SJSA1 (cell line): Measurements from ENCODE around the gene OXER1. TPM values are rescaled to one million over a fixed set of nuclear protein-coding genes. Genes with fewer than 3 reads are reported as not detected.

Experiments
- DNase-seq, 2 experiments: peaks; one replicate each; pipeline ENCODE4 v3.0.0-alpha.2; 2015 to 2020; ENCODE audit warnings: low spot score in 2 of 2, low read depth in 1 of 2
- H3K27ac ChIP-seq: fragments of 250-450 bp; sonication (Bioruptor Pico); 2 replicates; pipeline ENCODE4 v1.5.1; 2020; ENCODE audit warnings: mild to moderate bottlenecking, moderate library complexity
- H3K27me3 ChIP-seq: fragments of 250-450 bp; sonication (Bioruptor Pico); replicated peaks from 2 replicates; pipeline ENCODE4 v1.5.1; 2020; ENCODE audit warnings: mild to moderate bottlenecking, moderate library complexity
- H3K36me3 ChIP-seq: fragments of 250-450 bp; sonication (Bioruptor Pico); 2 replicates; pipeline ENCODE4 v1.5.1; 2020; ENCODE audit warnings: mild to moderate bottlenecking
- H3K4me1 ChIP-seq: fragments of 250-450 bp; sonication (Bioruptor Pico); replicated peaks from 2 replicates; pipeline ENCODE4 v1.6.1; 2021; ENCODE audit warnings: mild to moderate bottlenecking
- H3K4me3 ChIP-seq: fragments of 250-450 bp; sonication (Bioruptor Pico); 2 replicates; pipeline ENCODE4 v1.5.1; 2020; ENCODE audit warnings: mild to moderate bottlenecking
- H3K9me3 ChIP-seq: fragments of 250-450 bp; sonication (Bioruptor Pico); replicated peaks from 2 replicates; pipeline ENCODE4 v1.5.1; 2020; ENCODE audit warnings: mild to moderate bottlenecking
- total RNA-seq: library from RNA; depleted of rRNA; stranded (reverse); fragments of >200 nt; shearing (Covaris generic); gene quantifications from 2 replicates; pipeline ENCODE4 v1.2.3, GENCODE V29; 2014

OXER1 gene
- total RNA-seq, 1 experiment from 2014 or later, result not detected

GRCh38 chr2:42771546-42772153 is 7.7 kb upstream of the OXER1 start:
- no peaks in the 10 kb centered on the region for H3K4me1 ChIP-seq
- DNase-seq, result peak in 1 of 2 experiments; percentile 28
- no peaks in the 10 kb centered on the region for H3K27me3 ChIP-seq
- no peaks in the 10 kb centered on the region for H3K9me3 ChIP-seq
- no peak overlapping the region for H3K27ac ChIP-seq
- H3K36me3 ChIP-seq, result no peaks in the 10 kb centered on the region
- no peak overlapping the region for H3K4me3 ChIP-seq

- no peaks in the 10 kb centered on the region for H3K36me3 ChIP-seq
- H3K4me1 ChIP-seq, result no peaks in the 10 kb centered on the region
- H3K9me3 ChIP-seq, result no peaks in the 10 kb centered on the region
- H3K4me3 ChIP-seq, result no peak overlapping the region
- H3K27me3 ChIP-seq, result no peaks in the 10 kb centered on the region
- peak in 1 of 2 experiments; percentile 15 for DNase-seq
- H3K27ac ChIP-seq, result no peak overlapping the region
Observed at GRCh38 chr2:42770288-42771131, 6.6 kb upstream of the OXER1 start.

- Histone ChIP-seq H3K4me3 (no peak overlapping the region), H3K36me3 (no peaks in the 10 kb centered on the region), H3K27me3 (no peaks in the 10 kb centered on the region), H3K9me3 (no peaks in the 10 kb centered on the region), H3K4me1 (no peaks in the 10 kb centered on the region), H3K27ac (no peak overlapping the region)
- DNase-seq, result no peak
Observed at GRCh38 chr2:42769583-42770287, 5.8 kb upstream of the OXER1 start.

- Histone ChIP-seq H3K9me3 (no peaks in the 10 kb centered on the region), H3K27ac (no peak overlapping the region), H3K4me3 (no peak overlapping the region), H3K27me3 (no peaks in the 10 kb centered on the region), H3K4me1 (no peaks in the 10 kb centered on the region), H3K36me3 (no peaks in the 10 kb centered on the region)
- no peak for DNase-seq
Observed at GRCh38 chr2:42768706-42769256, 4.8 kb upstream of the OXER1 start.

- no peak for DNase-seq
- H3K4me1 ChIP-seq, result no peaks in the 10 kb centered on the region
- no peaks in the 10 kb centered on the region for H3K9me3 ChIP-seq
- no peaks in the 10 kb centered on the region for H3K36me3 ChIP-seq
- no peak overlapping the region for H3K27ac ChIP-seq
- H3K27me3 ChIP-seq, result no peaks in the 10 kb centered on the region
- H3K4me3 ChIP-seq, result no peak overlapping the region
Observed at GRCh38 chr2:42767899-42768705, 4.2 kb upstream of the OXER1 start.

GRCh38 chr2:42767080-42767898 is 3.4 kb upstream of the OXER1 start:
- Histone ChIP-seq H3K27ac (no peak overlapping the region), H3K4me3 (no peak overlapping the region), H3K36me3 (no peaks in the 10 kb centered on the region), H3K27me3 (no peaks in the 10 kb centered on the region), H3K9me3 (no peaks in the 10 kb centered on the region), H3K4me1 (no peaks in the 10 kb centered on the region)
- no peak for DNase-seq

- Histone ChIP-seq H3K4me1 (no peaks in the 10 kb centered on the region), H3K4me3 (no peak overlapping the region), H3K9me3 (no peaks in the 10 kb centered on the region), H3K36me3 (no peaks in the 10 kb centered on the region), H3K27ac (no peak overlapping the region), H3K27me3 (no peaks in the 10 kb centered on the region)
- DNase-seq, result no peak
Observed at GRCh38 chr2:42765686-42766085, 1.8 kb upstream of the OXER1 start.

- Histone ChIP-seq H3K27me3 (no peaks in the 10 kb centered on the region), H3K27ac (no peak overlapping the region), H3K36me3 (no peaks in the 10 kb centered on the region), H3K4me3 (no peak overlapping the region), H3K9me3 (no peaks in the 10 kb centered on the region), H3K4me1 (no peaks in the 10 kb centered on the region)
- DNase-seq, result no peak
Observed at GRCh38 chr2:42764901-42765300, 966 bp upstream of the OXER1 start.

- Histone ChIP-seq H3K27ac (no peak overlapping the region), H3K4me3 (no peak overlapping the region), H3K4me1 (no peaks in the 10 kb centered on the region), H3K27me3 (no peaks in the 10 kb centered on the region), H3K9me3 (no peaks in the 10 kb centered on the region), H3K36me3 (no peaks in the 10 kb centered on the region)
- DNase-seq, result peak in 1 of 2 experiments; percentile 38
Observed at GRCh38 chr2:42762823-42763804, 821 bp downstream of the OXER1 start.

- no peak overlapping the region for H3K27ac ChIP-seq
- H3K4me1 ChIP-seq, result no peaks in the 10 kb centered on the region
- no peaks in the 10 kb centered on the region for H3K9me3 ChIP-seq
- DNase-seq, result peak in 1 of 2 experiments; percentile 23
- H3K36me3 ChIP-seq, result no peaks in the 10 kb centered on the region
- no peak overlapping the region for H3K4me3 ChIP-seq
- H3K27me3 ChIP-seq, result no peaks in the 10 kb centered on the region
Observed at GRCh38 chr2:42762155-42762554, 1.8 kb downstream of the OXER1 start.

- no peak overlapping the region for H3K27ac ChIP-seq
- H3K9me3 ChIP-seq, result no peaks in the 10 kb centered on the region
- no peak overlapping the region for H3K4me3 ChIP-seq
- no peaks in the 10 kb centered on the region for H3K4me1 ChIP-seq
- H3K27me3 ChIP-seq, result no peaks in the 10 kb centered on the region
- H3K36me3 ChIP-seq, result no peaks in the 10 kb centered on the region
- peak in 1 of 2 experiments; percentile 34 for DNase-seq
Observed at GRCh38 chr2:42761554-42761953, 2.4 kb downstream of the OXER1 start.

GRCh38 chr2:42758751-42759150 is 5.2 kb downstream of the OXER1 start:
- Histone ChIP-seq H3K4me1 (no peaks in the 10 kb centered on the region), H3K27me3 (no peaks in the 10 kb centered on the region), H3K4me3 (no peak overlapping the region), H3K36me3 (no peaks in the 10 kb centered on the region), H3K9me3 (no peaks in the 10 kb centered on the region), H3K27ac (no peak overlapping the region)
- no peak for DNase-seq
